DND-41 (cell line): ENCODE measurements around the gene CDKN1B.

Experiments used
- EZH2 ChIP-seq: IDR thresholded peaks from 3 replicates; pipeline ENCODE4 v1.6.1; 2012; ENCODE audit warnings: borderline replicate concordance, low read depth, mild to moderate bottlenecking, moderate library complexity, low read length, inconsistent platforms; ENCODE audit not compliant: severe bottlenecking
- TF ChIP-seq, protein P1 (sequence below): IDR thresholded peaks from 2 replicates; pipeline ENCODE4 v1.5.1; 2012; ENCODE audit warnings: borderline replicate concordance, low read length, moderate library complexity, mild to moderate bottlenecking; ENCODE audit not compliant: poor library complexity, severe bottlenecking; ENCODE audit errors: extremely low read depth

DNA sequence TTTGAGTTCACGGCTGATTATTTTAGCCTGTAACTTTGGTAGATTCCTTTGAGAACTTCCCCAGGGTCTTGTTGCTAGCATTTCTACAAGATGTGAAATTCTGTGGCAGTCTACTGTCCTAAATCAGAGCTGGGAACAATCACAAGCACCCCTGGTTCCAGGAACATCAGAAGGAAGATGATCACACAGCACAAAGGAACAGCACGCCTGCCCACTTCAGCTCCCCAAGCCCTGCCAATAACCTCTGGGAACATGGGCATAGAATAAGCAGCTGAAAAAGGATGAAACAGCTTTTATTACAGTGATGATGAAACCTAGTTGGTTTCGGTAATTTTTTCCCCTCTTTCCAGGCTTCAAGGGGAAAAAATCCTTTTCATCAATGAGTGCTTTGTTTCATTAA lies 33.4 kb upstream of the CDKN1B start:
- TF ChIP-seq, protein P1, sequence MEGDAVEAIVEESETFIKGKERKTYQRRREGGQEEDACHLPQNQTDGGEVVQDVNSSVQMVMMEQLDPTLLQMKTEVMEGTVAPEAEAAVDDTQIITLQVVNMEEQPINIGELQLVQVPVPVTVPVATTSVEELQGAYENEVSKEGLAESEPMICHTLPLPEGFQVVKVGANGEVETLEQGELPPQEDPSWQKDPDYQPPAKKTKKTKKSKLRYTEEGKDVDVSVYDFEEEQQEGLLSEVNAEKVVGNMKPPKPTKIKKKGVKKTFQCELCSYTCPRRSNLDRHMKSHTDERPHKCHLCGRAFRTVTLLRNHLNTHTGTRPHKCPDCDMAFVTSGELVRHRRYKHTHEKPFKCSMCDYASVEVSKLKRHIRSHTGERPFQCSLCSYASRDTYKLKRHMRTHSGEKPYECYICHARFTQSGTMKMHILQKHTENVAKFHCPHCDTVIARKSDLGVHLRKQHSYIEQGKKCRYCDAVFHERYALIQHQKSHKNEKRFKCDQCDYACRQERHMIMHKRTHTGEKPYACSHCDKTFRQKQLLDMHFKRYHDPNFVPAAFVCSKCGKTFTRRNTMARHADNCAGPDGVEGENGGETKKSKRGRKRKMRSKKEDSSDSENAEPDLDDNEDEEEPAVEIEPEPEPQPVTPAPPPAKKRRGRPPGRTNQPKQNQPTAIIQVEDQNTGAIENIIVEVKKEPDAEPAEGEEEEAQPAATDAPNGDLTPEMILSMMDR, result no peak
- TF ChIP-seq EZH2, result no peak
